SK-N-SH treated with all-trans-retinoic acid at 6 μM for 48 hours (cell line): ENCODE data around the gene GPR137.

Experiments
- ATAC-seq: fragments of 200-7000 bp; cut with Tn5 transposase; 3 replicates; pipeline ENCODE4 v1.9.1; 2020; ENCODE audit warnings: mild to moderate bottlenecking, moderate library complexity
- ARNTL ChIP-seq: fragments of 450-650 bp; formaldehyde crosslinking; IDR thresholded peaks from 2 replicates; pipeline ENCODE4 v1.5.0; 2020; ENCODE audit warnings: low read depth, mild to moderate bottlenecking, moderate library complexity, borderline replicate concordance
- BACH2 ChIP-seq: fragments of 250-450 bp; sonication (Bioruptor Pico); IDR thresholded peaks from 2 replicates; pipeline ENCODE4 v1.9.0; 2021; ENCODE audit warnings: mild to moderate bottlenecking, borderline replicate concordance
- ESRRG ChIP-seq: fragments of 250-450 bp; sonication (Bioruptor Pico); IDR thresholded peaks from 2 replicates; pipeline ENCODE4 v1.6.1; 2021; ENCODE audit warnings: mild to moderate bottlenecking
- OSR1 ChIP-seq: fragments of 250-450 bp; sonication (Bioruptor Pico); IDR thresholded peaks from 2 replicates; pipeline ENCODE4 v1.8.0; 2022; ENCODE audit warnings: moderate library complexity, mild to moderate bottlenecking, inconsistent platforms
- SNAI2 ChIP-seq: fragments of 250-450 bp; sonication (Bioruptor Pico); IDR thresholded peaks from 2 replicates; pipeline ENCODE4 v1.5.0; 2020; ENCODE audit warnings: mild to moderate bottlenecking, moderate library complexity
- TCF4 ChIP-seq: fragments of 250-450 bp; sonication (Bioruptor Pico); IDR thresholded peaks from 2 replicates; pipeline ENCODE4 v1.8.0; 2021; ENCODE audit warnings: mild to moderate bottlenecking, moderate library complexity, borderline replicate concordance
- TOX ChIP-seq: fragments of 250-450 bp; sonication (Bioruptor Pico); IDR thresholded peaks from 2 replicates; pipeline ENCODE4 v1.8.0; 2021; ENCODE audit warnings: mild to moderate bottlenecking, moderate library complexity, borderline replicate concordance
- ZC3H10 ChIP-seq: fragments of 250-450 bp; sonication (Bioruptor Pico); IDR thresholded peaks from 2 replicates; pipeline ENCODE4 v1.5.1; 2021; ENCODE audit warnings: mild to moderate bottlenecking, moderate library complexity
- ZFP3 ChIP-seq: fragments of 250-450 bp; sonication (Bioruptor Pico); IDR thresholded peaks from 2 replicates; pipeline ENCODE4 v1.5.0; 2020; ENCODE audit warnings: mild to moderate bottlenecking, moderate library complexity
- ZFP30 ChIP-seq: fragments of 450-650 bp; formaldehyde crosslinking; IDR thresholded peaks from 2 replicates; pipeline ENCODE4 v1.5.0; 2022; ENCODE audit warnings: mild to moderate bottlenecking, moderate library complexity
- ZNF565 ChIP-seq: fragments of 450-650 bp; formaldehyde crosslinking; conservative IDR thresholded peaks from 2 replicates; pipeline ENCODE4 v1.5.0; 2020; ENCODE audit warnings: low read depth, mild to moderate bottlenecking, moderate library complexity
- ZNF70 ChIP-seq: fragments of 450-650 bp; formaldehyde crosslinking; IDR thresholded peaks from 2 replicates; pipeline ENCODE4 v1.5.0; 2020; ENCODE audit warnings: mild to moderate bottlenecking, moderate library complexity
- TF ChIP-seq, protein P1 (sequence below): fragments of 250-450 bp; sonication (Bioruptor Pico); IDR thresholded peaks from 2 replicates; pipeline ENCODE4 v1.5.1; 2021; ENCODE audit warnings: mild to moderate bottlenecking, moderate library complexity
- TF ChIP-seq, protein P2 (sequence below): fragments of 250-450 bp; sonication (Bioruptor Pico); IDR thresholded peaks from 2 replicates; pipeline ENCODE4 v1.5.0; 2020; ENCODE audit warnings: mild to moderate bottlenecking, moderate library complexity
- TF ChIP-seq, protein P3 (sequence below): fragments of 250-450 bp; sonication (Bioruptor Pico); IDR thresholded peaks from 2 replicates; pipeline ENCODE4 v1.8.0; 2021; ENCODE audit warnings: low read depth, mild to moderate bottlenecking, moderate library complexity, borderline replicate concordance
- TF ChIP-seq, protein P4 (sequence below): fragments of 250-450 bp; sonication (Bioruptor Pico); IDR thresholded peaks from 2 replicates; pipeline ENCODE4 v1.8.0; 2020; ENCODE audit warnings: mild to moderate bottlenecking, moderate library complexity, borderline replicate concordance

The GPR137 gene

DNA sequence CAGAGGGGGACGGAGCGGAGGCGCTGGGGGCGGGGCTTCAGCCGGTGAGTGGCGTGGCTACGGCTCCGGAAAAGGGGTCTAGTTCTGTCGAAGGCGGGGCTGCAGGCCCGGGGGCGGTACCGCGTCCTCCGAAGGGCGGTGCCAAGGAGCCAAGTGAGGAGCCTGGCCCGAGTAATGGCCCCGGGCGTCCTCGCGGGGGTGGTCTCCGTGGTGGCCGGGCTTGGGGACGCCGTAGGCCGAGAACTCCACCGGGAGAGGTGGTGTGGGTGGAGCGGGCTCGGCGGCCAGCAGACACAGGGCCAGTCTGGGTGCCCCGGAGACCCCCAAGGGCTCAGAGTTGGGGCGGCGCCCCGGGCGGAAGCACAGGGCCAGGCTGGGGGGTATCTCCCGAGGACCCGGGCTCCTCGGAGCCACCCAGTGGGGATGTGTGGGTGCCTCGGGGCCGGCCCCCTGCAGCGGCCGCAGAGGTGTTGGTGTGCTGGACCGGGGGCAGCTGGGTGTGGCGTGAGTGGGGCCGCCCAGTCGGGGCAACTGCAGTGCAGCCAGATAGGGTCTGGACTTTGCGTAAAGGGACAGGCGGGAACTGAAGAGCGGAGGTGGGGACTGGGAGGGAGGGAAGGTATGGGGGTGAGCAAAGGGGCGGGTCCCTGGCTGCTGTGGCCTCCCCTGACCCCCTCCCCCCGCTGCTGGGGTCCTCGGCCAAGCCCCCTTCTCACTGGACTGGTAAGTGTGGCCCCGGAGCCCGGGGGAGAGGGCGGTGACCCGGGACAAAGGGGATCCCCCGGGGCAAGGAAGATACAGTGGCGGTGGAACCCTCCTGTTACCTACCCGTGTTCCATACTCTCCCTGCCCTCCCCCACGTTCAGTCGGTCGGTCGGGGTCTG, 43.9 kb upstream of the GPR137 start:
- ATAC-seq, result peak; percentile 83
- TF ChIP-seq, protein P1, sequence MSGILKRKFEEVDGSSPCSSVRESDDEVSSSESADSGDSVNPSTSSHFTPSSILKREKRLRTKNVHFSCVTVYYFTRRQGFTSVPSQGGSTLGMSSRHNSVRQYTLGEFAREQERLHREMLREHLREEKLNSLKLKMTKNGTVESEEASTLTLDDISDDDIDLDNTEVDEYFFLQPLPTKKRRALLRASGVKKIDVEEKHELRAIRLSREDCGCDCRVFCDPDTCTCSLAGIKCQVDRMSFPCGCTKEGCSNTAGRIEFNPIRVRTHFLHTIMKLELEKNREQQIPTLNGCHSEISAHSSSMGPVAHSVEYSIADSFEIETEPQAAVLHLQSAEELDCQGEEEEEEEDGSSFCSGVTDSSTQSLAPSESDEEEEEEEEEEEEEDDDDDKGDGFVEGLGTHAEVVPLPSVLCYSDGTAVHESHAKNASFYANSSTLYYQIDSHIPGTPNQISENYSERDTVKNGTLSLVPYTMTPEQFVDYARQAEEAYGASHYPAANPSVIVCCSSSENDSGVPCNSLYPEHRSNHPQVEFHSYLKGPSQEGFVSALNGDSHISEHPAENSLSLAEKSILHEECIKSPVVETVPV (CRISPR knock-in tag), result 0 out of 2 replicates have a peak, but pooled peaks have one; percentile 43
- TF ChIP-seq, protein P2, sequence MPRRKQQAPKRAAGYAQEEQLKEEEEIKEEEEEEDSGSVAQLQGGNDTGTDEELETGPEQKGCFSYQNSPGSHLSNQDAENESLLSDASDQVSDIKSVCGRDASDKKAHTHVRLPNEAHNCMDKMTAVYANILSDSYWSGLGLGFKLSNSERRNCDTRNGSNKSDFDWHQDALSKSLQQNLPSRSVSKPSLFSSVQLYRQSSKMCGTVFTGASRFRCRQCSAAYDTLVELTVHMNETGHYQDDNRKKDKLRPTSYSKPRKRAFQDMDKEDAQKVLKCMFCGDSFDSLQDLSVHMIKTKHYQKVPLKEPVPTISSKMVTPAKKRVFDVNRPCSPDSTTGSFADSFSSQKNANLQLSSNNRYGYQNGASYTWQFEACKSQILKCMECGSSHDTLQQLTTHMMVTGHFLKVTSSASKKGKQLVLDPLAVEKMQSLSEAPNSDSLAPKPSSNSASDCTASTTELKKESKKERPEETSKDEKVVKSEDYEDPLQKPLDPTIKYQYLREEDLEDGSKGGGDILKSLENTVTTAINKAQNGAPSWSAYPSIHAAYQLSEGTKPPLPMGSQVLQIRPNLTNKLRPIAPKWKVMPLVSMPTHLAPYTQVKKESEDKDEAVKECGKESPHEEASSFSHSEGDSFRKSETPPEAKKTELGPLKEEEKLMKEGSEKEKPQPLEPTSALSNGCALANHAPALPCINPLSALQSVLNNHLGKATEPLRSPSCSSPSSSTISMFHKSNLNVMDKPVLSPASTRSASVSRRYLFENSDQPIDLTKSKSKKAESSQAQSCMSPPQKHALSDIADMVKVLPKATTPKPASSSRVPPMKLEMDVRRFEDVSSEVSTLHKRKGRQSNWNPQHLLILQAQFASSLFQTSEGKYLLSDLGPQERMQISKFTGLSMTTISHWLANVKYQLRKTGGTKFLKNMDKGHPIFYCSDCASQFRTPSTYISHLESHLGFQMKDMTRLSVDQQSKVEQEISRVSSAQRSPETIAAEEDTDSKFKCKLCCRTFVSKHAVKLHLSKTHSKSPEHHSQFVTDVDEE (CRISPR knock-in tag), result no peak; the same call in 1 of the 2 replicates
- no peak for TF ChIP-seq BACH2
- TF ChIP-seq, all 23 proteins: peak for 1

DNA sequence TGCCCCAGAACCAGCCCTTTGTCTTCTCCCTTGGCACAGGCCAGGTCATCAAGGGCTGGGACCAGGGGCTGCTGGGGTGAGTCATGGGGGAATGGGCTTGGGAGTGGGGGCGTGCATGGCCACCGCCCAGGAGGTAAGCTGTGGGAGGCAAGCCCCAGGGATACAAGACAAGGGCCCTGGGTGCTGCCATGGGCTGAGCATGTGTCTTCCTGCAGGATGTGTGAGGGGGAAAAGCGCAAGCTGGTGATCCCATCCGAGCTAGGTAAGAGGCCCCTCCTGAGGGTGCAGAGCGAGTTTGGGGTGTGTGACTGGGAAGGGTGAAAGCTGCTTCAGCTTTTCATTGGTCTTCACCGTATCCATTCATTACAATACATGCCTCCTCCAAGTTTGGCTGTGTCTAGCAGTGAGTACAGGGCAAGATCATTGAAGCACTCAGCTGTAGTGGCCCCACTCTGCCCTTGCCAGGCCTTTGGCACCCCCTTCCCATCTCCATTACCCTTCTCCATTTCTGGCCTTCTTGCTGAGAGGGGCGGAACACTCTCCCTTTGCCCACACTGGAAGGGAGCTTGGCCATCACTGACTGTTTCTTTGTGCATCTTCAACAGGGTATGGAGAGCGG, 42.3 kb upstream of the GPR137 start:
- ATAC-seq, result no peak
- TF ChIP-seq OSR1 (CRISPR knock-in tag), result no peak
- TF ChIP-seq, protein P3, sequence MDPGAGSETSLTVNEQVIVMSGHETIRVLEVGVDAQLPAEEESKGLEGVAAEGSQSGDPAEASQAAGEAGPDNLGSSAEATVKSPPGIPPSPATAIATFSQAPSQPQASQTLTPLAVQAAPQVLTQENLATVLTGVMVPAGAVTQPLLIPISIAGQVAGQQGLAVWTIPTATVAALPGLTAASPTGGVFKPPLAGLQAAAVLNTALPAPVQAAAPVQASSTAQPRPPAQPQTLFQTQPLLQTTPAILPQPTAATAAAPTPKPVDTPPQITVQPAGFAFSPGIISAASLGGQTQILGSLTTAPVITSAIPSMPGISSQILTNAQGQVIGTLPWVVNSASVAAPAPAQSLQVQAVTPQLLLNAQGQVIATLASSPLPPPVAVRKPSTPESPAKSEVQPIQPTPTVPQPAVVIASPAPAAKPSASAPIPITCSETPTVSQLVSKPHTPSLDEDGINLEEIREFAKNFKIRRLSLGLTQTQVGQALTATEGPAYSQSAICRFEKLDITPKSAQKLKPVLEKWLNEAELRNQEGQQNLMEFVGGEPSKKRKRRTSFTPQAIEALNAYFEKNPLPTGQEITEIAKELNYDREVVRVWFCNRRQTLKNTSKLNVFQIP, result no peak
- TF ChIP-seq ZFP3 (CRISPR knock-in tag), result no peak
- TF ChIP-seq SNAI2 (CRISPR knock-in tag), result no peak
- no peak for TF ChIP-seq ARNTL (CRISPR knock-in tag)
- TF ChIP-seq ZFP30 (CRISPR knock-in tag), result no peak

DNA sequence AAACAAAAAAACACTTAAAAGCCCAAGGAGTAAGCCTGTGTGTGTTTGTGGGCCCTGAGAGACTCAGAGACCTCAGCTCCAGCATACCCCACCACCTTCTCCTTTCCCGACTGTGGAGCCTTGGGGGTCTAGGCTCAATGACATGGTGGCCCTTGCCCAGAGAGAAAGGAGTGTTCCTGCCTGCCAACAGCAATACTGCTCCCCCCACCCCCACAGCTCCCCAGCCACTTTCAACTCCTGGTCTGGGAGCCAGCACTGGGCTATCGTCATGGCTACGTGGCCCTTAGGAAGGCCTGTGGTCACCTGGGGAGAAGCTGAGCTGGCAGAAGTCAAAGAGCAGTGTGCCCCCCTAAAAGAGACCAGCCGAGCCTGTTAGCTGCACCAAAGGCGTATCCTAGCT, 41.5 kb upstream of the GPR137 start:
- no peak for TF ChIP-seq ZNF70 (CRISPR knock-in tag)
- ATAC-seq, result no peak

DNA sequence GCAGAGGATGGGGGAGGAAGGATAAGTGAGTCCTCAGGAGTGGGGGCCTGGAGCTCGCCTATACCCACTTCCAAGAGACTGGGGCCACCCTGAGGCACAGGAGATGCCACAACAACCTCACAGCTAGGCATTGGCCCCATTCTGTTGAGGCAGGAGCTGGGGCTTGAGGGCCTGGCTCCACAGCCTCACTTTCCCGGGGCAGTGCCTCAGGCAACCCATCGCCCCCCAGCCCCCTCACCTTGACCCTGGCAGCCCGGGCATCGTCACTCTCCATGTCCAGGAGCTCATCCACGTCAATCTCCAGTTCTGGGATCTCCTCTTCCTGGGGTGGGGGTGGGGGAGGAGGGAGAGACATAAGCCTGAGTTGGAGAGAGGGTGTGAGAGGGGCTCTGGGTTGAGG, 40.7 kb upstream of the GPR137 start:
- no peak for ATAC-seq
- TF ChIP-seq ZC3H10 (CRISPR knock-in tag), result no peak
- no peak for TF ChIP-seq ZNF565 (CRISPR knock-in tag)
- TF ChIP-seq ESRRG, result no peak
- TF ChIP-seq SNAI2 (CRISPR knock-in tag), result no peak
- TF ChIP-seq, protein P1 (CRISPR knock-in tag), result no peak
- TF ChIP-seq TCF4 (CRISPR knock-in tag), result no peak
- TF ChIP-seq BACH2, result no peak
- TF ChIP-seq TOX, result no peak
- TF ChIP-seq ZFP30 (CRISPR knock-in tag), result no peak
- no peak for TF ChIP-seq OSR1 (CRISPR knock-in tag)

DNA sequence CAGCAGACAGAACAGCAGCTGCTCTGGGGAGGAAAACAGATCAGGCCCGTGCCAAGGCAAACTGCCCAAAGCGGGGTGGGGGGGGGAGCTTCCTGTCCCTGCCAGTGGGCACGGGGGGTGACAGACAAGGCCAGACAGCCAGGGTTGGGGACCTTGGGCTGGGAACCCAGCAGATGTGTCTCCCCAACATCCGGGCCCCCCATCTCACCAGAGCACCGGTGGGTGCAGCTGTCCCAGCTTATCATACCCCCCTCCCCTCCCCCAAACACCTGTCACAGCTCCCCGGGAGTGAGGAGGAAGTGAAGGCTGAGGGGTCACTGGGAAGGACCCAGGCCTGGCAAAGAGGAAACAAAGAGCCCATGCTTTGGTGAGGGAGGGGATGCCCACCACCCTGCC, 40.2 kb upstream of the GPR137 start:
- TF ChIP-seq, protein P1 (CRISPR knock-in tag), result no peak
- TF ChIP-seq, protein P4, sequence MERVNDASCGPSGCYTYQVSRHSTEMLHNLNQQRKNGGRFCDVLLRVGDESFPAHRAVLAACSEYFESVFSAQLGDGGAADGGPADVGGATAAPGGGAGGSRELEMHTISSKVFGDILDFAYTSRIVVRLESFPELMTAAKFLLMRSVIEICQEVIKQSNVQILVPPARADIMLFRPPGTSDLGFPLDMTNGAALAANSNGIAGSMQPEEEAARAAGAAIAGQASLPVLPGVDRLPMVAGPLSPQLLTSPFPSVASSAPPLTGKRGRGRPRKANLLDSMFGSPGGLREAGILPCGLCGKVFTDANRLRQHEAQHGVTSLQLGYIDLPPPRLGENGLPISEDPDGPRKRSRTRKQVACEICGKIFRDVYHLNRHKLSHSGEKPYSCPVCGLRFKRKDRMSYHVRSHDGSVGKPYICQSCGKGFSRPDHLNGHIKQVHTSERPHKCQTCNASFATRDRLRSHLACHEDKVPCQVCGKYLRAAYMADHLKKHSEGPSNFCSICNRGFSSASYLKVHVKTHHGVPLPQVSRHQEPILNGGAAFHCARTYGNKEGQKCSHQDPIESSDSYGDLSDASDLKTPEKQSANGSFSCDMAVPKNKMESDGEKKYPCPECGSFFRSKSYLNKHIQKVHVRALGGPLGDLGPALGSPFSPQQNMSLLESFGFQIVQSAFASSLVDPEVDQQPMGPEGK, result peak; percentile 51; the same call in 1 of the 2 replicates
- ATAC-seq, result no peak
